Endodermal cell (in vitro differentiated cells): ENCODE data around the gene S100A10. TPM values are rescaled to one million over a fixed set of nuclear protein-coding genes. Genes with fewer than 3 reads are reported as not detected.
A peak's percentile ranks its signal among the peaks of the same experiment; 100 is the strongest.

Experiments used
- DNase-seq: peaks from one replicate; pipeline ENCODE4 v3.0.0-alpha.2; 2017
- H3K27ac ChIP-seq: 2 replicates; pipeline ENCODE4 v1.5.1; 2013; ENCODE audit warnings: mild to moderate bottlenecking, low read depth, low read length, moderate library complexity
- H3K27me3 ChIP-seq: 2 replicates; pipeline ENCODE4 v1.6.1; 2013; ENCODE audit warnings: mild to moderate bottlenecking, low read length, moderate library complexity; ENCODE audit not compliant: insufficient read depth, control insufficient read depth, poor library complexity, severe bottlenecking
- H3K36me3 ChIP-seq: 2 replicates; pipeline ENCODE4 v1.7.0; 2013; ENCODE audit warnings: mild to moderate bottlenecking, low read length, moderate library complexity; ENCODE audit not compliant: control insufficient read depth, insufficient read depth
- H3K4me1 ChIP-seq: one replicate; pipeline ENCODE4 v1.7.0; 2013; ENCODE audit warnings: low read length; ENCODE audit not compliant: control insufficient read depth, insufficient read depth
- H3K4me3 ChIP-seq: 2 replicates; pipeline ENCODE4 v1.5.1; 2013; ENCODE audit warnings: mild to moderate bottlenecking, low read length, moderate library complexity
- H3K9ac ChIP-seq: 2 replicates; pipeline ENCODE4 v1.6.1; 2013; ENCODE audit warnings: mild to moderate bottlenecking, low read length, moderate library complexity; ENCODE audit not compliant: poor library complexity, severe bottlenecking; ENCODE audit errors: extremely low read depth
- H3K9me3 ChIP-seq: 2 replicates; pipeline ENCODE4 v1.6.1; 2013; ENCODE audit warnings: mild to moderate bottlenecking, low read length, moderate library complexity; ENCODE audit not compliant: control insufficient read depth
- H3K27ac Mint-ChIP-seq: 2 replicates; pipeline ENCODE4 v1.8.0; 2020; ENCODE audit warnings: mixed read lengths
- H3K27me3 Mint-ChIP-seq: 2 replicates; pipeline ENCODE4 v1.8.0; 2021; ENCODE audit warnings: mild to moderate bottlenecking, mixed read lengths; ENCODE audit not compliant: insufficient read depth
- H3K36me3 Mint-ChIP-seq: 2 replicates; pipeline ENCODE4 v1.8.0; 2020; ENCODE audit warnings: low read depth, mixed read lengths
- H3K4me1 Mint-ChIP-seq: 2 replicates; pipeline ENCODE4 v1.8.0; 2020; ENCODE audit warnings: mixed read lengths
- H3K4me3 Mint-ChIP-seq: 2 replicates; pipeline ENCODE4 v1.8.0; 2020; ENCODE audit warnings: mild to moderate bottlenecking, moderate library complexity, mixed read lengths
- H3K9me3 Mint-ChIP-seq: 2 replicates; pipeline ENCODE4 v1.8.0; 2020; ENCODE audit warnings: mild to moderate bottlenecking, mixed read lengths
- WGBS, 2 experiments: methylation state at CpG; one replicate each; pipeline versions ENCODE4 v1.1.5 to v1.1.7; 2013; ENCODE audit warnings: missing lambda C conversion rate in 2 of 2, mixed read lengths in 1 of 2; ENCODE audit not compliant: insufficient coverage in 1 of 2, insufficient read length in 1 of 2; 5-methylcytosine and 5-hydroxymethylcytosine counted together
- total RNA-seq, 2 donors: library from RNA; stranded (reverse); fragmentation: NEBNext Ultra II Directional in 1 of 2; extraction: Animal tissue kit (Norgen Biotek cat#: 25700) in 1 of 2; gene quantifications; 2 replicates in 1 of 2; 3 replicates in 1 of 2; pipeline ENCODE4 v1.2.1, GENCODE V29; 2021
- TF ChIP-seq, protein P1 (sequence below): fragments of 200-600 bp; sonication (generic); conservative IDR thresholded peaks from 2 replicates; pipeline ENCODE4 v1.5.0; 2021; ENCODE audit warnings: antibody characterized with exemption, mild to moderate bottlenecking

The S100A10 gene
- total RNA-seq, 2 donors from 2014 or later: 352 to 880 TPM

DNA sequence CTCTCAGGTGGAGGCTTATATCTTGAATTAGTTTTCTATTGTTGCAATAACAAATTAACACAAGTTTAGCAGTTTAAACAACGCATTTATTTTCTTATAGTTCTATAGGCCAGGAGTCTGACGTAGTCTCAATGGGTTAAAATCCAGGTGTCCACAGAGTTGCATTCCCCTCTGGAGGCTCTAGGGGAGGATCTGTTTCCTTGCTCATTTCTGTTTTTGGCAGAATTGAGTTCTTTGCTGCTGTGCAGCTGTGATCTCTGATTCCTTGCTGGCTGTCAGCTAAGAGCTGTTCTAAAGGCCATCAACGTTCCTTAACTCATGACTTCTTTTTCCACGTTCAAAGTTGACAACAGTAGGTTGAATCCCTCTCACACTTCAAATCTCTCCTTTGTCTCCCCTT lies 31.8 kb downstream of the S100A10 start:
- peaks cover 86% of the 10 kb centered on the region for H3K27me3 ChIP-seq
- no peak for DNase-seq
- Mint-ChIP-seq H3K36me3 (no peaks in the 10 kb centered on the region), H3K27me3 (peaks cover 59% of the 10 kb centered on the region), H3K27ac (no peak overlapping the region), H3K4me1 (peaks cover 24% of the 10 kb centered on the region), H3K4me3 (no peak overlapping the region), H3K9me3 (no peaks in the 10 kb centered on the region)
- H3K27ac ChIP-seq: no peak overlapping the region
- 64 to 80% methylated on average over 4 of the region's 4 CpGs for WGBS, 2 experiments
- H3K4me3 ChIP-seq: no peak overlapping the region
- no peak overlapping the region for H3K9ac ChIP-seq
- TF ChIP-seq, protein P1, sequence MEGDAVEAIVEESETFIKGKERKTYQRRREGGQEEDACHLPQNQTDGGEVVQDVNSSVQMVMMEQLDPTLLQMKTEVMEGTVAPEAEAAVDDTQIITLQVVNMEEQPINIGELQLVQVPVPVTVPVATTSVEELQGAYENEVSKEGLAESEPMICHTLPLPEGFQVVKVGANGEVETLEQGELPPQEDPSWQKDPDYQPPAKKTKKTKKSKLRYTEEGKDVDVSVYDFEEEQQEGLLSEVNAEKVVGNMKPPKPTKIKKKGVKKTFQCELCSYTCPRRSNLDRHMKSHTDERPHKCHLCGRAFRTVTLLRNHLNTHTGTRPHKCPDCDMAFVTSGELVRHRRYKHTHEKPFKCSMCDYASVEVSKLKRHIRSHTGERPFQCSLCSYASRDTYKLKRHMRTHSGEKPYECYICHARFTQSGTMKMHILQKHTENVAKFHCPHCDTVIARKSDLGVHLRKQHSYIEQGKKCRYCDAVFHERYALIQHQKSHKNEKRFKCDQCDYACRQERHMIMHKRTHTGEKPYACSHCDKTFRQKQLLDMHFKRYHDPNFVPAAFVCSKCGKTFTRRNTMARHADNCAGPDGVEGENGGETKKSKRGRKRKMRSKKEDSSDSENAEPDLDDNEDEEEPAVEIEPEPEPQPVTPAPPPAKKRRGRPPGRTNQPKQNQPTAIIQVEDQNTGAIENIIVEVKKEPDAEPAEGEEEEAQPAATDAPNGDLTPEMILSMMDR: peak; percentile 37
- H3K36me3 ChIP-seq: no peaks in the 10 kb centered on the region
- H3K9me3 ChIP-seq: no peaks in the 10 kb centered on the region
- H3K4me1 ChIP-seq: peaks cover 8% of the 10 kb centered on the region

DNA sequence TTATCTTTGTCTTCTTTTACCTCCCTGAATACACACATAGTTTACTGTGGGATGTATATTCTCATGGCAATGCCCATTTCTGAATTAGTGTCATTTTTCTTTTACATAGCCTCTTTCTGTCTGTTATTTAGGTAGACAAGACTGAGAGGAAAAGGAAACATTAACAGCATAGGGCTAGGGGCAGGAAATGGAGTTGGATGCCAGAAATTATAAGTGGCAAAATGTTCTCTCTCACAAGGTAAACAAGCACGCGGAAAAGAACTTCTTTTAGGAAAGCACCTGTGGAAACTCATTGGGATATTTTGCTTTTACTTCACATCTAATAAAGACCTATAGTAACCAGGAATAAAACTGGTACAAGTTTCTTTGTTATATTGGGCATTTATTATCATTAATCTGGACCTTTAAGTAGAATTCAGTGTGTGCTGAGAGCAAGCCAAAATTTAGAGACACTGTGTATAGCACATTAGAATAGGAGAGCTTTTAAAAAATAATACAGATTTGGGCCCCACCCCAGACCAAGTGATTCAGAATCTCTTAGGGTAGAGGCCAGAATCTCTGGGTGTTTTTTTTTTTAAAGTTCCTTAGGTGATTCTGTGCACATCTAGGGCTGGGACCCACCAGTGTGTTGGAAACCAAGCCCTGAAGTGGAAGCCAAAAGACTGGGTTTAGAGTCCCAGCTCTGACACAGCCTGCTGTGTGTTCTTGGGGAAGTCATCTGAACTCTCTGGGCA lies 32.7 kb downstream of the S100A10 start:
- no peak overlapping the region for H3K4me3 Mint-ChIP-seq
- no peaks in the 10 kb centered on the region for H3K9me3 Mint-ChIP-seq
- Histone ChIP-seq H3K27me3 (peaks cover 78% of the 10 kb centered on the region), H3K36me3 (no peaks in the 10 kb centered on the region), H3K4me1 (peaks cover 8% of the 10 kb centered on the region), H3K9me3 (no peaks in the 10 kb centered on the region), H3K27ac (no peak overlapping the region), H3K4me3 (no peak overlapping the region), H3K9ac (no peak overlapping the region)
- H3K27ac Mint-ChIP-seq: no peak overlapping the region
- no peaks in the 10 kb centered on the region for H3K36me3 Mint-ChIP-seq
- H3K27me3 Mint-ChIP-seq: peaks cover 55% of the 10 kb centered on the region
- TF ChIP-seq, protein P1: no peak
- no peak for DNase-seq
- H3K4me1 Mint-ChIP-seq: peaks cover 27% of the 10 kb centered on the region
- 88 to 100% methylated on average over 2 of the region's 2 CpGs for WGBS, 2 experiments

DNA sequence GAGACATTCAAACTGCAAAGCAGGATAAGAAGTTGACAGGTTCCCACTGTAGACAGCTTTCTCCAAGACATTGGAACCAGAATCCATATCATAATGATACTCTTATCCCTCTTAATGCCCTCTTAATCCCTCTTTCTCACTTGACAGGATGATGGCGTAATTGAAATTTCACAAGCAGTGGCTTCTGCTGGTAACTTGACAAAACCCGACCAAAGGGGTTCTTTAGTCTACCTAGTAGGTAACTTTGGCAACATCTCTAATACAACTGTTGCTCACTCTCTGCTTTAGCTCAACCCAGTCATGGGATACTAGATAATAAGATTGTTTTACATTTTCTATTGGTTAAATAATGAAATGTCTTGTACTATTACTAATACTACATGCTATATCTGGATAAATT lies 34.7 kb downstream of the S100A10 start:
- WGBS, 2 experiments: 91 to 100% methylated on average over 1 to 2 of the region's 2 CpGs

More for the DNA sequence above, 34.7 kb downstream of the S100A10 start:
- Histone ChIP-seq H3K9me3 (no peaks in the 10 kb centered on the region), H3K27ac (no peak overlapping the region), H3K4me3 (no peak overlapping the region), H3K27me3 (peaks cover 59% of the 10 kb centered on the region), H3K4me1 (peaks cover 8% of the 10 kb centered on the region), H3K36me3 (no peaks in the 10 kb centered on the region), H3K9ac (no peak overlapping the region)
- Mint-ChIP-seq H3K4me1 (peaks cover 27% of the 10 kb centered on the region), H3K27me3 (peaks cover 38% of the 10 kb centered on the region), H3K9me3 (no peaks in the 10 kb centered on the region), H3K27ac (no peak overlapping the region), H3K4me3 (no peak overlapping the region), H3K36me3 (no peaks in the 10 kb centered on the region)
- no peak for DNase-seq
- TF ChIP-seq, protein P1: no peak
